ENCODE data around the gene DAZ2. TPM values are rescaled to one million over a fixed set of nuclear protein-coding genes. Genes with fewer than 3 reads are reported as not detected.
"Not testable (repeated sequence)": the region's sequence is repeated elsewhere in the genome, so short reads cannot be mapped to it uniquely, and the experiment has no call there.

DAZ2 gene, protein sequence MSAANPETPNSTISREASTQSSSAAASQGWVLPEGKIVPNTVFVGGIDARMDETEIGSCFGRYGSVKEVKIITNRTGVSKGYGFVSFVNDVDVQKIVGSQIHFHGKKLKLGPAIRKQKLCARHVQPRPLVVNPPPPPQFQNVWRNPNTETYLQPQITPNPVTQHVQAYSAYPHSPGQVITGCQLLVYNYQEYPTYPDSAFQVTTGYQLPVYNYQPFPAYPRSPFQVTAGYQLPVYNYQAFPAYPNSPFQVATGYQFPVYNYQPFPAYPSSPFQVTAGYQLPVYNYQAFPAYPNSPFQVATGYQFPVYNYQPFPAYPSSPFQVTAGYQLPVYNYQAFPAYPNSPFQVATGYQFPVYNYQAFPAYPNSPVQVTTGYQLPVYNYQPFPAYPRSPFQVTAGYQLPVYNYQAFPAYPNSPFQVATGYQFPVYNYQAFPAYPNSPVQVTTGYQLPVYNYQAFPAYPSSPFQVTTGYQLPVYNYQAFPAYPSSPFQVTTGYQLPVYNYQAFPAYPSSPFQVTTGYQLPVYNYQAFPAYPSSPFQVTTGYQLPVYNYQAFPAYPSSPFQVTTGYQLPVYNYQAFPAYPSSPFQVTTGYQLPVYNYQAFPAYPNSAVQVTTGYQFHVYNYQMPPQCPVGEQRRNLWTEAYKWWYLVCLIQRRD
- total RNA-seq (not detected), polyA plus RNA-seq (not detected)
- long read RNA-seq, donor 1, result 0 reads
- long read RNA-seq, donor 2, result 0 reads
- long read RNA-seq, donor 3, result 0 reads
- long read RNA-seq, donor 4, result 0 reads

DNA sequence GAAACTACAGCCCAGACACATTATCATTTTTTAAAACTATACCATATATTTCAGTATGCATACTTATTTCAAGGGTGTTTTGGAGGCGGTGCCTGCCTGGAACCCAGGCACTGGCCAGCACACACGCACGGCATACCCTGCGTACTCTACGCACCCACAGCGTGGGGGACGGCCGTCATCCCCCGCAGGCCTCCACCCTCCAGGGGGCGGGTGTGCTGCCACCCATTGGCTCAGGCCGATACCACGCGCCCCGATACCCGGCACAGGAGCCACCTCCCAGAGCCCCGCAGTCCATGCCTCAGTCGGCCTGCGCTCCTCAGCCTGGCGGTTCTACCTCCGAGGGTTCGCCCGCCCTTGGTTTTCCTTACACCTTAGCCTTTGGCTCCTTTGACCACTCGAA lies at the start of gene DAZ2:
Gene DAZ2 (plus strand): TSS at position 301 of the 400 bp plus-strand sequence. CDS start 208 bp downstream, outside the sequence.
- H3K4me1 ChIP-seq (ENCODE audit: control insufficient read depth, insufficient read depth, low read length); DNase-seq; ATAC-seq; H3K27me3 ChIP-seq (ENCODE audit: control insufficient read depth, insufficient read depth); H3K27ac ChIP-seq (ENCODE audit: low read length); H3K4me3 ChIP-seq (ENCODE audit: low read length); H3K9me3 ChIP-seq (ENCODE audit: control insufficient read depth, low read length); intact Hi-C loops (cut with DNase I): not testable (repeated sequence)
- no CpG with 5 or more reads among the region's 23 CpGs for WGBS

DNA sequence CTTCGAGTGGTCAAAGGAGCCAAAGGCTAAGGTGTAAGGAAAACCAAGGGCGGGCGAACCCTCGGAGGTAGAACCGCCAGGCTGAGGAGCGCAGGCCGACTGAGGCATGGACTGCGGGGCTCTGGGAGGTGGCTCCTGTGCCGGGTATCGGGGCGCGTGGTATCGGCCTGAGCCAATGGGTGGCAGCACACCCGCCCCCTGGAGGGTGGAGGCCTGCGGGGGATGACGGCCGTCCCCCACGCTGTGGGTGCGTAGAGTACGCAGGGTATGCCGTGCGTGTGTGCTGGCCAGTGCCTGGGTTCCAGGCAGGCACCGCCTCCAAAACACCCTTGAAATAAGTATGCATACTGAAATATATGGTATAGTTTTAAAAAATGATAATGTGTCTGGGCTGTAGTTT lies 20.4 kb upstream of the DAZ2 start, which contains the start of gene DAZ1:
Gene DAZ1 (minus strand): TSS at position 101 of the 400 bp plus-strand sequence. CDS start 208 bp downstream, outside the sequence.
- H3K27ac ChIP-seq (ENCODE audit: low read length); H3K4me1 ChIP-seq (ENCODE audit: control insufficient read depth, insufficient read depth, low read length); H3K27me3 ChIP-seq (ENCODE audit: control insufficient read depth, insufficient read depth); ATAC-seq; H3K9me3 ChIP-seq (ENCODE audit: control insufficient read depth, low read length); DNase-seq; H3K4me3 ChIP-seq (ENCODE audit: low read length); intact Hi-C loops (cut with DNase I): not testable (repeated sequence)
- WGBS, result no CpG with 5 or more reads among the region's 23 CpGs

DNA sequence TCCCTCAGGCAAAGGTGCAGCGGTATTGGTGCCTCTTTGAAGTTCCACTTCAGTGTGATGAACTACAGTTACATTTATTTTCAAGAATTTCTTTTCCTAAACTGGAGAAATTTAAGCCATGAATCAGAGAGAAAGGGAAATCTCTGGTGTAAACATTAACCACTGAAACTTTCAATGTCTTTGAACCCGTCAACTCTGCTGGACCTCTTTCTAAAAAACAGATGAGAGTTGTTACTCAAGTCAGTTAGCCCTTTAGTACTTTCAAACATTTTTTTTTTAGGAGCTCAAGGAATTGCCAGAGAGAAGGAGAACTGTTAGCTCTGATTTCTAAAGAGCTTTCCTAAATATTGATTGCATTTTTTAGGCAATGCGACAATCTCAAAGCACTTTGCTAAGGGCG lies 11.9 kb upstream of the DAZ2 start:
- H3K9me3 ChIP-seq (ENCODE audit: control insufficient read depth, low read length); H3K27ac ChIP-seq (ENCODE audit: low read length); H3K27me3 ChIP-seq (ENCODE audit: control insufficient read depth, insufficient read depth); H3K4me1 ChIP-seq (ENCODE audit: control insufficient read depth, insufficient read depth, low read length); H3K4me3 ChIP-seq (ENCODE audit: low read length); ATAC-seq; DNase-seq; intact Hi-C loops (cut with DNase I): not testable (repeated sequence)
- WGBS, result no CpG with 5 or more reads among the region's 4 CpGs

DNA sequence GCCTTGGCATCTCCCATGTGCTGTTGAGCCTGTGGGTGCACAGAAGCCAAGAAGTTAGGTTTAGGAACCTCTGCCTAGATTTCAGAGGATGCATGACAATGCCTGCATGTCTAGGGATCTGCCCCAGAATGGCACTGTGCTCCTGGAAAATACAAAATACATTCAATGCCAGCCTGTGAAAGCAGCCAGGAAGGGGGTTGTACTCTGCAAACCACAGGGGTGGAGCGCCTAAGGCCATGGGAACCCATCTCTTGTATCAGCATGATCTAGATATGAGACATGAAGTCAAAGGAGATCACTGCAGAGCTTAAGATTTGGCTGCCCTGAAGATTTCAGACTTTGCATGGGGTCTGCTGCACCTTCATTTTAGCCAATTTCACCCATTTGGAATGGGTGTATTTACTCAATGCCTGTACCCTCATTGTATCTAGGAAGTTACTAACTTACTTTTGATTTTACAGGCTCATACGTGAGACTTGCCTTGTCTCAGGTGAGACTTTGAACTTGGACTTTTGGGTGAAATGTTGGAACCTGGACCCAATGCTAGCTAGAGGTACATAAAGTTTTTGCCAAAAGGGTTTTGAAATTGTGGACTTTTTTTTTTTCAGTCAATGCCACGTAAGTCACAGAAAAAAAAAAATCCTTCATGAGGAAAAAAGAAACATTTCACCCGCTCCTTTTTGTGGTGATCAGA lies 9.4 kb upstream of the DAZ2 start:
- no CpG with 5 or more reads among the region's 4 CpGs for WGBS
- DNase-seq; H3K27ac ChIP-seq (ENCODE audit: low read length); intact Hi-C loops (cut with DNase I); H3K4me1 ChIP-seq (ENCODE audit: control insufficient read depth, insufficient read depth, low read length); H3K4me3 ChIP-seq (ENCODE audit: low read length); H3K9me3 ChIP-seq (ENCODE audit: control insufficient read depth, low read length); ATAC-seq; H3K27me3 ChIP-seq (ENCODE audit: control insufficient read depth, insufficient read depth): not testable (repeated sequence)

DNA sequence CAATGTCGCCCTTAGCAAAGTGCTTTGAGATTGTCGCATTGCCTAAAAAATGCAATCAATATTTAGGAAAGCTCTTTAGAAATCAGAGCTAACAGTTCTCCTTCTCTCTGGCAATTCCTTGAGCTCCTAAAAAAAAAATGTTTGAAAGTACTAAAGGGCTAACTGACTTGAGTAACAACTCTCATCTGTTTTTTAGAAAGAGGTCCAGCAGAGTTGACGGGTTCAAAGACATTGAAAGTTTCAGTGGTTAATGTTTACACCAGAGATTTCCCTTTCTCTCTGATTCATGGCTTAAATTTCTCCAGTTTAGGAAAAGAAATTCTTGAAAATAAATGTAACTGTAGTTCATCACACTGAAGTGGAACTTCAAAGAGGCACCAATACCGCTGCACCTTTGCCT lies 8.7 kb upstream of the DAZ2 start:
- intact Hi-C loops (cut with DNase I); H3K4me1 ChIP-seq (ENCODE audit: control insufficient read depth, insufficient read depth, low read length); ATAC-seq; H3K9me3 ChIP-seq (ENCODE audit: control insufficient read depth, low read length); H3K27ac ChIP-seq (ENCODE audit: low read length); H3K27me3 ChIP-seq (ENCODE audit: control insufficient read depth, insufficient read depth); H3K4me3 ChIP-seq (ENCODE audit: low read length); DNase-seq: not testable (repeated sequence)
- no CpG with 5 or more reads among the region's 4 CpGs for WGBS

Other genes with a start within 250 kb of the DAZ2 start
- gene BPY2, start 235.3 kb upstream of the DAZ2 start, total RNA-seq, result not detected
- gene BPY2, start 235.3 kb upstream of the DAZ2 start, polyA plus RNA-seq, result not detected
- not detected for gene DAZ1, start 20.5 kb upstream of the DAZ2 start, total RNA-seq
- not detected for gene DAZ1, start 20.5 kb upstream of the DAZ2 start, polyA plus RNA-seq

All from right cardiac atrium (tissue), 5 donors.